ENCODE results near the gene DERL3.

- TF ChIP-seq, protein P1, sequence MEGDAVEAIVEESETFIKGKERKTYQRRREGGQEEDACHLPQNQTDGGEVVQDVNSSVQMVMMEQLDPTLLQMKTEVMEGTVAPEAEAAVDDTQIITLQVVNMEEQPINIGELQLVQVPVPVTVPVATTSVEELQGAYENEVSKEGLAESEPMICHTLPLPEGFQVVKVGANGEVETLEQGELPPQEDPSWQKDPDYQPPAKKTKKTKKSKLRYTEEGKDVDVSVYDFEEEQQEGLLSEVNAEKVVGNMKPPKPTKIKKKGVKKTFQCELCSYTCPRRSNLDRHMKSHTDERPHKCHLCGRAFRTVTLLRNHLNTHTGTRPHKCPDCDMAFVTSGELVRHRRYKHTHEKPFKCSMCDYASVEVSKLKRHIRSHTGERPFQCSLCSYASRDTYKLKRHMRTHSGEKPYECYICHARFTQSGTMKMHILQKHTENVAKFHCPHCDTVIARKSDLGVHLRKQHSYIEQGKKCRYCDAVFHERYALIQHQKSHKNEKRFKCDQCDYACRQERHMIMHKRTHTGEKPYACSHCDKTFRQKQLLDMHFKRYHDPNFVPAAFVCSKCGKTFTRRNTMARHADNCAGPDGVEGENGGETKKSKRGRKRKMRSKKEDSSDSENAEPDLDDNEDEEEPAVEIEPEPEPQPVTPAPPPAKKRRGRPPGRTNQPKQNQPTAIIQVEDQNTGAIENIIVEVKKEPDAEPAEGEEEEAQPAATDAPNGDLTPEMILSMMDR (IDR thresholded peaks at IDR 0.05; ENCODE audit: low read length) = 0 out of 2 replicates have a peak, but pooled peaks have one; percentile 9
- TF ChIP-seq EZH2 (optimal IDR thresholded peaks at IDR 0.05; ENCODE audit: low read depth, low read length) (no peak), EZH2phosphoT487 (IDR thresholded peaks at IDR 0.05; ENCODE audit: low read length) (no peak)
Observed at GRCh38 chr22:23837911-23838680, 710 bp downstream of the DERL3 start.

All from MM.1S (cell line).